Neural cell (in vitro differentiated cells): ENCODE measurements around the gene IL9R. TPM values are rescaled to one million over a fixed set of nuclear protein-coding genes. Genes with fewer than 3 reads are reported as not detected.
"Not testable (repeated sequence)": the region's sequence is repeated elsewhere in the genome, so short reads cannot be mapped to it uniquely, and the experiment has no call there.

ENCODE experiments used
- H2AFZ ChIP-seq: fragments of 200-600, 300-800 bp; sonication (generic), shearing (Covaris generic); 2 replicates; pipeline ENCODE4 v1.6.0; 2014; ENCODE audit warnings: low read depth, mild to moderate bottlenecking, antibody characterized with exemption, low read length, moderate library complexity
- H3F3A ChIP-seq: fragments of 200-600 bp; shearing (Covaris generic); 2 replicates; pipeline ENCODE4 v1.6.1; 2016; ENCODE audit warnings: mild to moderate bottlenecking, moderate library complexity, mixed read lengths, antibody characterized with exemption, low read length; ENCODE audit not compliant: insufficient read depth, poor library complexity, severe bottlenecking
- H3K27ac ChIP-seq: fragments of 200-600, 300-800 bp; sonication (generic), shearing (Covaris generic); 2 replicates; pipeline ENCODE4 v1.5.1; 2014; ENCODE audit warnings: mild to moderate bottlenecking, low read length, moderate library complexity
- H3K27me3 ChIP-seq: fragments of 300-800, 200-600 bp; sonication (generic), shearing (Covaris generic); 2 replicates; pipeline ENCODE4 v1.6.0; 2014; ENCODE audit warnings: mild to moderate bottlenecking, low read depth, low read length, moderate library complexity; ENCODE audit not compliant: insufficient read depth
- H3K36me3 ChIP-seq: fragments of 300-800, 200-600 bp; sonication (generic), shearing (Covaris generic); 2 replicates; pipeline ENCODE4 v1.5.1; 2014; ENCODE audit warnings: mild to moderate bottlenecking, antibody characterized with exemption, low read length, moderate library complexity; ENCODE audit not compliant: insufficient read depth
- H3K4me2 ChIP-seq: fragments of 300-800, 200-600 bp; sonication (generic), shearing (Covaris generic); 2 replicates; pipeline ENCODE4 v1.6.0; 2014; ENCODE audit warnings: mild to moderate bottlenecking, low read length
- H3K4me3 ChIP-seq: fragments of 300-800, 200-600 bp; sonication (generic), shearing (Covaris generic); 2 replicates; pipeline ENCODE4 v1.5.1; 2014; ENCODE audit warnings: mild to moderate bottlenecking, low read length, moderate library complexity
- H3K79me2 ChIP-seq: fragments of 200-600 bp; shearing (Covaris generic); replicated peaks from 2 replicates; pipeline ENCODE4 v1.6.0; 2014; ENCODE audit warnings: mild to moderate bottlenecking, low read length, moderate library complexity; ENCODE audit not compliant: insufficient read depth
- H3K9ac ChIP-seq: fragments of 300-800, 200-600 bp; sonication (generic), shearing (Covaris generic); 2 replicates; pipeline ENCODE4 v1.6.1; 2016; ENCODE audit warnings: mild to moderate bottlenecking, low read length, mixed read lengths
- H3K9me2 ChIP-seq: fragments of 200-600 bp; shearing (Covaris generic); 2 replicates; pipeline ENCODE4 v1.6.1; 2016; ENCODE audit warnings: mild to moderate bottlenecking, low read length, mixed read lengths; ENCODE audit not compliant: insufficient read depth
- H3K9me3 ChIP-seq: fragments of 200-600, 300-800 bp; sonication (generic), shearing (Covaris generic); 2 replicates; pipeline ENCODE4 v1.6.1; 2016; ENCODE audit warnings: mild to moderate bottlenecking, mixed run types, low read length, moderate library complexity, mixed read lengths
- H4K20me1 ChIP-seq: fragments of 200-600 bp; shearing (Covaris generic); 2 replicates; pipeline ENCODE4 v1.6.1; 2016; ENCODE audit warnings: mild to moderate bottlenecking, mixed run types; ENCODE audit not compliant: insufficient read depth
- CTCF ChIP-seq: fragments of 450-650 bp; IDR thresholded peaks from 2 replicates; pipeline ENCODE4 v1.5.1; 2014; ENCODE audit warnings: antibody characterized with exemption, mild to moderate bottlenecking, moderate library complexity; ENCODE audit not compliant: poor library complexity, severe bottlenecking
- EP300 ChIP-seq: fragments of 450-650 bp; conservative IDR thresholded peaks from 2 replicates; pipeline ENCODE4 v1.6.1; 2014; ENCODE audit warnings: antibody characterized with exemption, mild to moderate bottlenecking, moderate library complexity; ENCODE audit not compliant: poor library complexity, severe bottlenecking
- EZH2 ChIP-seq: fragments of 200-600, 300-800 bp; shearing (Covaris generic), sonication (generic); IDR thresholded peaks from 2 replicates; pipeline ENCODE4 v1.6.1; 2014; ENCODE audit warnings: antibody characterized with exemption, low read length, borderline replicate concordance, mild to moderate bottlenecking; ENCODE audit not compliant: insufficient read depth, poor library complexity, severe bottlenecking
- MXI1 ChIP-seq: fragments of 450-650 bp; conservative IDR thresholded peaks from 2 replicates; pipeline ENCODE4 v1.6.1; 2014; ENCODE audit warnings: antibody characterized with exemption, mild to moderate bottlenecking; ENCODE audit not compliant: poor library complexity, severe bottlenecking
- POLR2AphosphoS5 ChIP-seq: IDR thresholded peaks from 2 replicates; pipeline ENCODE4 v1.6.1; 2012
- RAD21 ChIP-seq: fragments of 450-650 bp; conservative IDR thresholded peaks from 2 replicates; pipeline ENCODE4 v1.6.1; 2014; ENCODE audit warnings: antibody characterized with exemption, mild to moderate bottlenecking, moderate library complexity
- REST ChIP-seq: IDR thresholded peaks from 2 replicates; pipeline ENCODE4 v1.6.1; 2012; ENCODE audit warnings: borderline replicate concordance
- SMC3 ChIP-seq: fragments of 450-650 bp; conservative IDR thresholded peaks from 2 replicates; pipeline ENCODE4 v1.6.1; 2014; ENCODE audit warnings: antibody characterized with exemption, mild to moderate bottlenecking, moderate library complexity; ENCODE audit not compliant: poor library complexity
- TAF1 ChIP-seq: IDR thresholded peaks from 2 replicates; pipeline ENCODE4 v1.6.1; 2012; ENCODE audit warnings: low read depth
- polyA plus RNA-seq: library from polyadenylated mRNA; depleted of rRNA; stranded (reverse); fragments of >200 nt; gene quantifications from 2 replicates; pipeline ENCODE4 v1.2.3, GENCODE V29; 2014

The IL9R gene
- polyA plus RNA-seq, 1 donor from 2014 or later: not detected

- TF ChIP-seq MXI1 (no peak), RAD21 (no peak)
Observed at GRCh38 chrX:155968791-155969190, 28.7 kb upstream of the IL9R start (continued).

DNA sequence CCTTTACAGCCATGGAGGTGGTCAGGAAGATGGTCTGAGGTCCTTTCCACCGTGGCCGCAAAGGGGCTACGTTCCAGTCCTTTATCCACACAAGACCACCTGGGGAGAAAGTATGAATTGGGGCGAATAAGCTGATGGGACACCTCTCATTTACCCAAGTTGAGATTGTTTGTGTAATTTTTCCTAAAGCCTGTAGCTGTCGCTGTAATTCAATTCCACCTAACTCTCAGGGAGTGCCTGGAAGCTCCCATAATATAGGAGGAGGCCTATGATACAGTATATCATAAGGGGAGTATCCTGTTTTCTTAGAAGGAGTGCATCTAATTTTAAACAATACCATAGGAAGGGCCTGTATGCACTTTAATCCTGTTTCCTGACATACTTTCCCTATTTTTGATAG is 25.8 kb upstream of the IL9R start:
- not testable (repeated sequence) for H3K36me3 ChIP-seq, H3K4me3 ChIP-seq, H3F3A ChIP-seq, H3K79me2 ChIP-seq, H3K9ac ChIP-seq, H4K20me1 ChIP-seq, H3K27me3 ChIP-seq, H3K27ac ChIP-seq, H2AFZ ChIP-seq, H3K9me3 ChIP-seq, H3K9me2 ChIP-seq, H3K4me2 ChIP-seq

- H3K9me3 ChIP-seq, H3K9me2 ChIP-seq, H3K4me3 ChIP-seq, H4K20me1 ChIP-seq, H2AFZ ChIP-seq, H3K9ac ChIP-seq, H3K79me2 ChIP-seq, H3K4me2 ChIP-seq, H3K27me3 ChIP-seq, H3K36me3 ChIP-seq, H3K27ac ChIP-seq, H3F3A ChIP-seq: not testable (repeated sequence)
Observed at GRCh38 chrX:155972241-155972640, 25.3 kb upstream of the IL9R start.

DNA sequence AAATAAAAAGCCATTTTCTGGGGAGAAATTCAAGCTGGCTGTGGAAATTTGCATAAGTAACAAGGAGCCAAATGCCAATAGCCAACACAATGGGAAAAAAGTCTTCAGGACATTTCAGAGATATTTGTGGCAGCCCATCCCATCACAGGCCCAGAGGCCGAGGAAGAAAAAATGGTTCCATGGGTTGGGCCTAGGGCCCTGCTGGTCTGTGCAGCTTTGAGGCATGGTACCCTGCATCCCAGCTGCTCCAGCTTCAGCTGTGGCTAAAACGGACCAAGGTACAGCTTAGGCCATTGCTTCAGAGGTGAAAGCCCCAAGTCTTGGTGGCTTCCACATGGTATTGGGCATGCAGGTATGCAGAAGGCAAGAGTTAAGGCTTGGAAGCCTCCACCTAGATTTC is 14.2 kb upstream of the IL9R start:
- no peaks in the 10 kb centered on the region for H3K9me2 ChIP-seq
- H3F3A ChIP-seq: no peaks in the 10 kb centered on the region
- H3K9ac ChIP-seq: no peak overlapping the region
- no peak overlapping the region for H3K4me3 ChIP-seq
- H4K20me1 ChIP-seq: no peaks in the 10 kb centered on the region
- no peaks in the 10 kb centered on the region for H3K9me3 ChIP-seq
- H2AFZ ChIP-seq: no peak overlapping the region
- no peaks in the 10 kb centered on the region for H3K27me3 ChIP-seq
- no peaks in the 10 kb centered on the region for H3K36me3 ChIP-seq
- H3K4me2 ChIP-seq: no peak overlapping the region
- no peak overlapping the region for H3K27ac ChIP-seq
- TF ChIP-seq EP300: no peak
- TF ChIP-seq TAF1: no peak
- no peak for TF ChIP-seq CTCF
- no peak for TF ChIP-seq POLR2AphosphoS5
- TF ChIP-seq EZH2: no peak
- TF ChIP-seq MXI1: no peak
- TF ChIP-seq RAD21: no peak
- no peak for TF ChIP-seq SMC3
- no peak for TF ChIP-seq REST
- no peaks in the 10 kb centered on the region for H3K79me2 ChIP-seq
